ENCODE results near the gene PANK3. TPM values are rescaled to one million over a fixed set of nuclear protein-coding genes. Genes with fewer than 3 reads are reported as not detected.

The PANK3 gene
- 59.7 and 66.0 TPM in 2 replicates for total RNA-seq (2014; rRNA removed; shearing (Covaris generic))
- polyA plus RNA-seq (2014; cell fraction: nucleus; rRNA removed) = 34.1 and 54.8 TPM in 2 replicates

DNA sequence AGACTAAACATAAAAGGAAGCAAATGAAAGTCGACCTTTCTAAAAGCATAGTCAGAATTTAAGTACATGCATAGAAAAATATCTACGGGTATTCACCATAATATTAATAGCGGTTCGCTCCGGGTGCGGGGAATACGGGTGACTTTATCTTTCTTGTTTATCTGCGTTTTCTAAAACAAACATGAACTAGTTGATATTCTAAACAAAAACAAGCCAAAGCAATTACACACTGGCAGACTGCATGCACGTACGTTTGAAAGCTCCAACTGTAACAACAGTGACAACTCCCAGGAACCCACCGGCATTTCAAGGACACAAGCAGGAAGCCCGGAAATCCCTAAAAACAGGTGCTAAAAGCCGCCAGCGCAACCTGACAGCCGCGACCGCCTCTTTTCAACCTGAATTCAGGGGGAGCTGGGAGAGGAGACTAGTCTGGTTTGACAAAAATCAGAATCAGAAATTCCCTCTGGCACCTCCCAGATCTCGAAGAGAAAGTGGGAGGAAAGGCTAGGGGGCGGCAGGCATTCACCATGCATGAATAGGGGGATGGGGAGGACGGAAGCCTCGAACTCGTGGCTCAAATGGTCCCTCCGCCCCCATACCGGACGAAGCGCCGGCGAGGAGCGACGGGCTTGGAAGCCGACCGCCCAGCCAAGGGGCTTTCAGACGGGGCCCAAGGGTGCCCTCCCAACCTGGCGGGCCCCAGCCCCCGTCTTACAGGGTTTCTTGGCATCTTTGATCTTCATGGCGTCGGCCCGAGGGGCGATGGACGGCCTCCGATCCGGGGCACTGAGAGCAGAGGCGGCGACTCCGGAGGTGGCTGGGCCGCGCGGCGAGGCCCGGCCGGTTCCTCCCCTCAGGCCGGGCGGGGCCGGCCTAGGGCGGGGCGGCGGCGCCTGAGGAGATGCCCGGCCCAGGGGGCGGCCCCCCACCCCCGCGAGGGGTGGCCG lies at the start of gene PANK3:
PANK3 (minus strand) TSS at position 831 of the 950 bp plus-strand sequence; CDS start at position 746, 85 bp downstream.
- DNase-seq (ENCODE audit: extremely low read depth, low read depth) = no peak

DNA sequence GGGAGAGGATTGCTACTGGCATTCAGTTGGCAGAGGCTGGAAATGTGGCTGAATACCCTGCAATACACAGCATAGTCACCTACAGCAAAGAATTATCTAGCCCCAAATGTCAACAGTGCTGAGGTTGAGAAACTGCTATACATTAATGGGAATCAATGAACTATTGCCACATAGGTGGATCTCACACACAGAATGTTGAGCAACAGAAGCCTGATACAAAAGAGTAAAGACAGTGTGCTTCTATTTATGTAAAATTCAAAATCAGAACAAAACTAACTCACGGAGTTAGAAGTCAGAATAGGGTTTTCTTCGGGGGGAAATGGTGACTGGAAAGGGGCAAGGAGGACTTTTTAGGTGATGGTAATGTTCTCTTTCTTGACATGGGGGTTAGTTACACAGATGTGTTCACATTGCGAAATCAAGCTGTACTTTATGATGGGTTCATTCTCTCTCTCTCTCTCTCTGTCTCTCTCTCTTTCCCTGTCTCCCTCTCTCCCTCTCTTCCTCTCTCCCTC lies 45.7 kb upstream of the PANK3 start:
- DNase-seq (ENCODE audit: extremely low read depth, low read depth) = no peak

DNA sequence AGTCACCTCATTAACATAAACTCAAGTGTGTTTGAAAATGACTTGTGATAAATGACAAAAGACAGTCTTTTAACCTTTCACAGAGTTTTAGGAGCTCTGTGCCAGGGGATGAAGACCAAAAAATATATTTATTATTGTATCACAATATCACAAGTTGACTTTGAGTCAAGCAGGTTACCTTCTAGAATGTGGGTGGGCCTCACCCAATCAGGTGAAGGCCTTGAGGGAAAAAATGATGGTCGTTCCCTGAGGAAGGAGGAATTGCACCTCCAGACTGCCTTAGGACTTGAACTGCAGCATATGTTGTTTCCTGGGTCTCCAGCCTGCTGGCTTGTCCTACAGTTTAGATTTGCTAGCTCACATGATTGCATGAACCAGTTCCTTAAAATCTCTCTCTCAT lies 41.6 kb upstream of the PANK3 start:
- DNase-seq (ENCODE audit: extremely low read depth, low read depth) = no peak

DNA sequence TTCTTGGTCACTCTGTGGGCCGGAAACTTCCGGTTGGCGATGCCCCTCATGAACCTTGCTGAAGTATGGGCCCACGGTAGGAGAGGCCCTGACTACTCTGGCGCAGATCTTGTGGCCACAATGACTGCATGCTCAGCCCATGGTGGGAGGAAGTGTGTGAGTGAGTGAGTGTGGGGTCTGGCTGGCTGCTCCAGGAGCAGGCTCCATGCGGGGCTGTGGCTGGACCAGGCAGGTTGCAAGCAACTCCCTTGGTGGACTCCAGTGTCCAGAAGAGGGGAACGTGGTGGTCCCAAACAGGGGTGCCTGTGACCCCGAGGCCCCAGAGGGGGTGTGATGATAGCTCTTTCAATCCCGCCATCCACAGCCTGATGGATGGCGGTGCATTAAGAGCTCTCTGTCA lies 35.5 kb upstream of the PANK3 start:
- no peak for DNase-seq (ENCODE audit: extremely low read depth, low read depth)

DNA sequence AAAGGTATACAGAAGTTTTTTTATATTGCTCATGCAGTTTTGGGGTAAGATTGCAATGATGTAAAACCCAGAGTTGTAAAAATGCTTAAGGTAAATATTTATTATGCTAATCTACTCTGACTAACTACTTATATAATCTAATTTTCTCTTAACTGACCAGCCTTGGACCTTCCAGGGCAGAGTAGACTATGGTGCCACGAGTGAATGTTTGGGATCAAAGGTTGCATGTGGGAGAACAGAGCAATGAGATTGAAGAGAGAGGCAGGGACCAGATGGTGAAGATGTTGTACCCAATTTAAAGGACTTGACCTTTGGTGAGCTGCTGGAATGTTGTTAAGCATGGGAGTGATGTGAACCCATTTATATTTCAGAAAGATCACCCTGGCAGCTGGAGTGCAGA lies 34.8 kb upstream of the PANK3 start:
- DNase-seq (ENCODE audit: extremely low read depth, low read depth) = no peak

DNA sequence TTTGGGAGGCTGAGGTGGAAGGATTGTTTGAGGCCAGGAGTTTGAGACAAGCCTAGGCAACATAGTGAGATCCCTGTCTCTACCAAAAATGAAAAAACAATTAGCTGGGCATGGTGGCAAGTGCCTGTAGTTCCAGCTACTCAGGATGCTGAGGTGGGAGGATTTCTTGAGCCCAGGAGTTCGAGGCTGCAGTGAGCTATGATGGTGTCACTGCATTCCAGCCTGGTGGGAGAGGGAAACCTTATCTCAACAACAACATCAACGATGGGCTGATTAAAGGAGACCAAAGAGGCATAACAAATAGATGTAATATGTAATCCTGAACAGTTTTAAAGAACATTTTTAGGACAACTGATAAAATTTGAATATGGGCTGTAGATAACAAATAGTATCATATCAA lies 34.2 kb upstream of the PANK3 start:
- DNase-seq (ENCODE audit: extremely low read depth, low read depth) = no peak

DNA sequence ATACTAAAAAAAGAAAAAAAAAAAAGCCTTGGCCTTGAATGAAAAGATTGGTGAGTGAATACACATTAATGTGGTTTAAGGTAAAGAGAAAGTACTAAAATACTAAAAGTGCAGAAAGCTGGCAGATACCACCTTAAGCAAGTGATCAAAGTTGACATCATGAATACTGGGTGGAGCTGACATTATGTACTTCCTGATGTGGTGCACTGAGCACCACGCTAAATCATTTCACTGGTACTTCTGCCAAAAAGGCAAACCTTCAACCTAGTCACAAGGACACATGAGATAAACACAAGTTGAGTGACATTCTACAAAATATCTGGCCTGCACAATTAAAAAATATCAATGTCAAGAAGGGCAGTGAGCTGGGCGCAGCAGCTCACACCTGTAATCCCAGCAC lies 33.8 kb upstream of the PANK3 start:
- DNase-seq (ENCODE audit: extremely low read depth, low read depth) = no peak

DNA sequence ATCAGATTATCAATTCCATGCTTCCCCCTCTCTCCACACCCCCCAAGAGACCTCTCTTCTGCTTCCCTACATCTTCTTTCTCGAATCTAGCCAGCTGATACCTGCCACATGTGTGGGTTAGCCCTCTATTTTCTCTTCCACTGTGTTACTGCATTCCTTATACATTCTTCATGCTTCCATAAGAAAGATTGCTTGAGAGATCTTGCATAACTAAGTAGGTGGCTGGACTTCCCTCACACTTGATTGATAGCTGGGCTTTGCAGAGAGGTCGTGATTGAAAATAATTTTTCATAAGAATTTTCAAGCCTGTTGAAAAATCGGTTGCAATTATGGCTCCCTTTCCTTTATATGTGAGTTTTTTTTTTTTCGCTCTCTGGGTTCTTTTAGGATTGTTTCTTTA lies 33.0 kb upstream of the PANK3 start:
- DNase-seq (ENCODE audit: extremely low read depth, low read depth) = no peak

DNA sequence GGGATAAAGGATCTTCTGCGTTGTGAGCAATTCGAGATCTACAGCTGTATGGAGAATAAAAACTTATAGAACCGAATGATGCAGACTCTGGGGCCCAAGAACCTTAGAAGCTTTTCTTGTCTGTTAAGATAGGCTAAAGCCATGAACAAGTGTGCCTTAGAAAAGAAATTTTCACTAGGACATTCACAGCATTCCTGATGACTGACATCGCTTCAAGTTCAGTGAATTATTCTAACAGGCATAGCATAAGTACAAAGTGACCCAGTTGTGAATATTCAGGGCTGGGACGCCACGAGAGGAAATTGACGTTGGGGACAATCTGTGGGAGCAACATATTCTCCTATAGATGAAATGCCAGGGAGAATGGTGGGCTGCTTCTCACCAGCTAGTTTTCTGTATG lies 32.0 kb upstream of the PANK3 start:
- DNase-seq (ENCODE audit: extremely low read depth, low read depth) = no peak

DNA sequence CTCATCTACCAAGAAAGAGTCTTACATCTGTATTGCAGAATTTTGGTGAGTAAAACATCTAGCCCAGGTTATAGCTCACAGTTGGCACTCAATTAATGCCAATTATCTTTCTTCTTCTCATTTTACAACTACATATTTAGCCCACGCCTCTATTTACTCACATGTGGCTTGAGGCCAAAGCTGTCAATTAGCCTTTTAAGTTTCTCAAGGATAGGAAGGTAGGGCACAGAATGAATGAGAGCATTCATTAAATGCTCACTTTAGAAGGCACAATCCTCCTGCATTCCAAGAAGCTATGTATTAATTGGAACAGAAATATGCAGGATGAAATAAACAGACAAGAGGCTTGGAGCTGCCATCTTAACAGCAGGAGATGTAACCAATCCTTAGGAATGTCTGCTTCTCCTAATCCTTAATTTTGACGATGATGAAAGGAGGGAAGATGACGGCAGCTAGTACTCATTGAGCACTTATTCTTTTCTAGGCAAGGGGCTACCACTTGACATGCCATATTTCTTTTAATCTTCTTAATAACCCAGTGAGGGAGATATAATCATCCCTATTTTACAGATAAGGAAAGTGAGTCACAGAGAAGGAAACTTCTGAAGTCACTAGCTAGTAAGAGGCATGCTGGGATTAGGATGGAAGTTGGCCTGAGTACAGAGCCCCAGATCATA lies 30.8 kb upstream of the PANK3 start:
- no peak for DNase-seq (ENCODE audit: extremely low read depth, low read depth)

DNA sequence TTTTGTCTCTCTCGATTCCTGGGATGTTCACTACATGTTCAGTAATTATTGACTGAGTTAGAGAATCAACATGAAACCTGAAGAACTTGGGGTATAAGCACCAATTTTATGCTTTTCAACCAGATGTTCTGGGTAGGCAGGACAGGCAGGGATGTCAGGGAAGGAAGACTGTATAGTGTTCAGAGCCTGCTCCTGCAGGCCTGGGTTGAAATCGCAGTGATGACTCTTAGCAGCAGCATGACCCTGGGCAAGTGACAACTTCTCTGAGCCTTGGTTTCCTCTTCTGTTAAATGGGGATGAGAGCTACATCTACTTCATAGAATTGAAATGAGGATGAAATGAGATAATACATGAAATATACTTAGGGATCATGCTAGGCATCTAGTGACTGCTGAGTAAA lies 29.7 kb upstream of the PANK3 start:
- no peak for DNase-seq (ENCODE audit: extremely low read depth, low read depth)

DNA sequence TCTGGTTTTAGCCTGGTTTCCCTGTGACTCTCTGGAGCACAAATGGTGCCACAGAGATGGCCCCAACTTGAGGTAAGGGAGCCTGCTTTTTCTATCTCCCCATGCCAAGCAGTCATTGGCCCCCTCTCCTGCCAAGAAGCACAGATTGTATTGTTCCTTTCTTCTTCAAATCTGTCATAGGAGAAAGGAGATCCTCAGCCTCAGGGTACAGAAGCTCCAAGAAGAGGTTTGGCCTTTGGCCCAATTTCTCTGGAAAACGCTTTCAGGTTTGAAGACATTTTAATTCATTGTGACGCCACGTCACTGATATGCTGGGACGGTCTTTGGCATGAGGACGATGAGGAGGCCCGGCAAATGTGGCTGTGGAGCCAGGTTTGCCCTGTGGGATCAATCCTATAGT lies 29.2 kb upstream of the PANK3 start:
- DNase-seq (ENCODE audit: extremely low read depth, low read depth) = no peak

DNA sequence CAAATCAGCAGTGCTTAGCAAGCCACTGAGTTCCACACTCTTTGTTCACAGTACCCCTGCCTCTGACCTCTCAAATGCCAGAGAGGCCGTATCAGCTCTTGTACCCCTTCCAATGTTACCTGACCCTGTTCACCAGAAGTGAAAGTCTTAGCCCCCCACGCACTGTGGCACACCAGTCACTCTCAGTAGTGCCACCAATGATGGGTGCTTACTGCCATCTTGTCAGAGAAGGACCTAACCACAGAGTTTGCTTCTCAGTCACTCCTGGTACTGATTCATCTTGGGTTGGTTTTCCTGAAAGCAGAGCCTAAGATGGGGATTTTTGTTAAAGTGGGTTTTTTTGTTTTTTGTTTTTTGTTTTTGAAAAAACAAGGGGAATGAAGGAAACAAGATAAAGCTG lies 28.8 kb upstream of the PANK3 start:
- DNase-seq (ENCODE audit: extremely low read depth, low read depth) = no peak

DNA sequence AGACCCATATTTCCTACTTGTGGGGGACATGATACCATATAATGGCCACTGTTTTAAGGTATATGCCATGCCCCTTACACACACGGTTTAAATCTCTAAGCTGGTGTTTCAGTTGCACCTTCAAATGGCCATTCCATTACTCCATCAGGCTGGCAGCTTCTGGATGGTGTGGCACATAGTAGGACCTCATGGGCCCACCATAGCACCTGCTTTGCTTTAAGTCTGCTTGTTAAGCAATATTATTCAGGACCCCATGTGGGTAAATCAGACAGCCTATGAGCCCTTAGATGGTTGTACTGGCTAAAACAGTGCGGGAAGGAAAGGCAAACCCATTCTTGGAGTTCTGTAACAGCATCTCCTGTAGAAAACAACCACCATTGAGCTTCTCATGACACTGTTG lies 27.4 kb upstream of the PANK3 start:
- no peak for DNase-seq (ENCODE audit: extremely low read depth, low read depth)

DNA sequence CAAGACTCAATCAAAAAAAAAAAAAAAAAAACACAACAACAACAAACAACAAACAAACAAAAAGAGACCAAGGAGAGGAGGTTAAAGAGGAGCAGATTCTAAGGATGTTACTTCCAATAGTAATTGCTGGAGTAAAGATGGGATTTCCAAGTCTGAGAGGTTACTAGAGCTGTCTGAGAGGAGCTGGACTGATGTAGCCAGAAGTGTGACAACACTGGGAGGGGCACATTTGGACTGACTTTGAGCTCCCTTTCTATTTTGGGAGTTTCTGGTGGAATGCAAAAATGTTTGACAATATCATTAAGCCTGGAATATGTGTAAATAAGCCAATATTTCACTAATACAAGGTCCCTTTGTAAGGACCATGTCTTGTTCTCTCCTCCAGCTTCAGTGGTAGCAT lies 25.3 kb upstream of the PANK3 start:
- no peak for DNase-seq (ENCODE audit: extremely low read depth, low read depth)

DNA sequence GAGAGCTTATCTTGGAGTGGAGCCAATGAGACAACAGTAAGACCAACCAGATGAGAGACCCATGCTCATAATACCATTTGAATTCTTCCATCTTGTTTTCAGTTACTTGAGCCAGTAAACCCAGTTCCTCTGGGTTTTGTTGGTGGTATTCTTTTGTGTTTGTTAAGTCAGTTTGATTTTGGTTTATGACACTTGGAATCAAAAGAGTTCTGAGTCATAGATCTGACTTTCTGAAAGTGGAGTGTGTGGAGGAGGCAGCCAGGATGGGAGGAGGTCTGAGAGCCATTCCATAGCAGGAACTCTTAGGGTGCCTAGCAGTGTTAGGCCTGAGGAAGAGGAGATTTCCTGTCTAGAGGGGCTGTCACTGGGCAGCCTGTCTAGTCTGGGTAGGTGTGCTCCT lies 24.6 kb upstream of the PANK3 start:
- DNase-seq (ENCODE audit: extremely low read depth, low read depth) = no peak

DNA sequence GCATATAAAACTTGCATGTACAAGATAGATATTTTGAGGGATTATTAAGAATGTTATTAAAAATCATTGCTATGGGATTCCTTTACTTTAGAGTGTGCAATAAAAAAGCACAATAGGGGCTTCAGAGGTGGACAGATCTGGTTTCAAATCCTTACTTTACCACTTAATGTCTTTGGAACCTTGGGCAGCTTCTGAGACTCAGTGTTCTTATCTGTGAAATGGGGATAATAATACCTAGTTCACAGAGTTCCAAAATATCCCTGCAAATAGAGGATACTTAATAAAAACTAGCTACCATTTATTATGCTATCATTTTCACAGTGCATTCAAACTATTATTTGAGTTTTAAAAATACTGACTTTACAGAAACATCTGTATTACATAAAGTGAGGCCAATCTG lies 23.3 kb upstream of the PANK3 start:
- no peak for DNase-seq (ENCODE audit: extremely low read depth, low read depth)

DNA sequence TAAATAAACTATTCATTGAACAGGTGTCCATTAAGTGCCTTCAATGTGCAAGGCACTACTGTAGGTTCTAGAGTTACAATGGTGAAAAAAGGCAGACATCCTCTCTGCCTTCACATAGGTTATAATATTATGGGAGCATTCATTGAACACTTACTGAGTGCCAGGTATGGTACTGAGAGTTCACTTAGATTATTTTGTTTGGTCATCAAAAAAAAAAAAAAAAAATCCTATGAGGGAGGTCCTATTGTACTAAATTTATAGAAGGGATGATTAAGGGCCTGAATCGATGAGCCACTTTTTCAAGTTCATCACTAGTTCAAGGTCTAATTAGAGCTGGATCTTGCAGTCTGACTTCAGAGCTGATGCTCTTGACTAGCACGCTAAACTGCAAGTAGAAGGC lies 22.8 kb upstream of the PANK3 start:
- no peak for DNase-seq (ENCODE audit: extremely low read depth, low read depth)

DNA sequence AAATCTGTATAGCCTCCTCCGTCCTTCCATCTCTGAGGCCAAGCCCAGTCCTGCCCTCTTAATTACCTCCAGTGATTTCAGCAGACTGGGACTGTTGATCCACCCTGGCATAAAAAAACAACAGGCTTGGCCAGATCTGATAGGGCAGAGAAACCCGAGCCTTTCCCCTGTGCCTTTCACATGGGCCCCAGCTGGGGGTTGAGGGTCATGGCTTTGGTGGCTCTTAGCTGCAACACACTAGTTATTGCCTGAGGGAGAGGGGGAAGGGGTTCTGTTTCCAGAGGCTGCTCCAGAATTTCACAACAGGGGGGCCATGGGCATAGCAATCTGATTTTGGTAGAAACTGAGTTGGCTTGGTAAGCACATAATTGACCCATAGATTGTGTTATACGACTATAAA lies 21.2 kb upstream of the PANK3 start:
- no peak for DNase-seq (ENCODE audit: extremely low read depth, low read depth)

DNA sequence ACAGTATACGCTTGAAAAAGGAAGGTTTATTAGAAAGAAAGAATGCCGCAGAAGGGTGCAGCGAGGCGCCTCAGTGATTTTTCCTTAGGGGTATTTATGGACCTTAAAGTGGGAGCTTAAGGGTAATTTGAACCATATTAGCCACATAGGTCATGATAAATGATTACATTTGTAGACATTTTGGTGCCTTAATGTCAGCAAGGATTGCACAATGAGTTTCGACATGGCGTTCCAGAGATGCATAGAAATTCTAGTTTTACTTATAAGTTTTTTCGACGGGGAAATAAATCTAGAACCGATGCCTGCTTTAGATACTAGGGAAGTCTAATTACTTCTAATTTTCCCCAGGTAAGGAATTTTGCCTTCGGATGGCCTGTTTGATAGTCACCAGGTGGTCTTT lies 20.7 kb upstream of the PANK3 start:
- no peak for DNase-seq (ENCODE audit: extremely low read depth, low read depth)

DNA sequence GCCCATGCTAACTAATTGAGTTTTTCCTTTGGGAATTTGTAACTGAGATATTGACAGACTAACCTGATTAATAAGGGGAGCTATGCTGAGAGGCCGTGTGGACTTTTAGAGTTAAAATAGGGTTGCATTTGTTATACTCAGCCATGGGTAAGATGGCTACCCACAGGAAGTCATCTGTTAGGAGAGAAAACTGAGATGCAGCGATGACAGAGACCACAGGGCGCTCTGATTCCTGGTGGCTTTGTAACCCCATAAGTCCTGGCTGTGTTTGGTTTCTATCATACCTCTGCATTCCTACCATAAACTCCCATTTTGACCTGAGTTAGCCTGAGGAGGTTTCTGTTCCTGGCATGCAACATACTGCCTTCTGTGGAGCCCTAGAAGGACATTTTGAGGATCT lies 19.5 kb upstream of the PANK3 start:
- DNase-seq (ENCODE audit: extremely low read depth, low read depth) = no peak

DNA sequence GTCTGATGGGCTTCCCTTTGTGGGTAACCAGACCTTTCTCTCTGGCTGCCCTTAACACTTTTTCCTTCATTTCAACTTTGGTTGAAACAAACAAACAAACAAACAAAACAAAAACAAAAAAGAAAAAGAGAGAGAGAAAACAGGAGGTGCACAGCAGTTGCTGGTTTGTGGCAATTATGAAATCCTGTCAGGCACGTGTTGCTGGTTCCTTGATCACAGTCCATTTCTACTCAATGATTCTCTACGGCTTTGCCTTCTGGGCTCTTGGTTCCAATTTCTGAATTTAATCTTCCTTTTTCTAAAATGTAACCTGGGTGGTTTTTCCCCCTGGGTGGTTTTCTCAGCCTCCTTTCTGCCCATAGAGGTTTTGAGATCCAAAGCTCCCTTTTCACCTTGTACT lies 17.8 kb upstream of the PANK3 start:
- DNase-seq (ENCODE audit: extremely low read depth, low read depth) = no peak

Measured in NCI-H460 (cell line).